Astrocyte (in vitro differentiated cells and primary cell): ENCODE data around the gene KCNE1. TPM values are rescaled to one million over a fixed set of nuclear protein-coding genes. Genes with fewer than 3 reads are reported as not detected.
"Not testable (repeated sequence)": the region's sequence is repeated elsewhere in the genome, so short reads cannot be mapped to it uniquely, and the experiment has no call there.

Source experiments
- DNase-seq: peaks from one replicate; pipeline ENCODE4 v3.0.0-alpha.2; 2010; ENCODE audit warnings: low read depth
- FAIRE-seq: peaks from 2 replicates; lab custom pipeline; 2011; peaks lifted over from hg19 to GRCh38; lab: Jason Lieb, UNC
- H2AFZ ChIP-seq: 2 replicates; pipeline ENCODE4 v1.6.0; 2012; ENCODE audit warnings: low read depth, low read length, inconsistent platforms
- H3K27ac ChIP-seq: 2 replicates; pipeline ENCODE4 v1.5.1; 2011; ENCODE audit warnings: low read depth, low read length, inconsistent platforms
- H3K27me3 ChIP-seq: 2 replicates; pipeline ENCODE4 v1.6.0; 2011; ENCODE audit warnings: low read length, inconsistent platforms; ENCODE audit not compliant: insufficient read depth
- H3K36me3 ChIP-seq: 2 replicates; pipeline ENCODE4 v1.5.1; 2011; ENCODE audit warnings: low read length, inconsistent platforms; ENCODE audit not compliant: insufficient read depth
- H3K4me1 ChIP-seq: 2 replicates; pipeline ENCODE4 v1.5.1; 2011; ENCODE audit warnings: low read length, inconsistent platforms; ENCODE audit not compliant: insufficient read depth
- H3K4me2 ChIP-seq: 2 replicates; pipeline ENCODE4 v1.6.0; 2012; ENCODE audit warnings: low read length, inconsistent platforms
- H3K4me3 ChIP-seq: 2 replicates; pipeline ENCODE4 v1.5.1; 2011; ENCODE audit warnings: low read depth, mild to moderate bottlenecking, low read length, inconsistent platforms; ENCODE audit not compliant: insufficient read depth
- H3K79me2 ChIP-seq: 2 replicates; pipeline ENCODE4 v1.6.0; 2012; ENCODE audit warnings: mild to moderate bottlenecking, low read length, inconsistent platforms; ENCODE audit not compliant: insufficient read depth
- H3K9ac ChIP-seq: 2 replicates; pipeline ENCODE4 v1.6.0; 2012; ENCODE audit warnings: mild to moderate bottlenecking, low read length, inconsistent platforms
- H3K9me3 ChIP-seq: 2 replicates; pipeline ENCODE4 v1.5.1; 2012; ENCODE audit warnings: low read depth, mild to moderate bottlenecking, low read length, inconsistent platforms; ENCODE audit not compliant: insufficient read depth
- H4K20me1 ChIP-seq: 2 replicates; pipeline ENCODE4 v1.6.0; 2012; ENCODE audit warnings: low read length, inconsistent platforms; ENCODE audit not compliant: insufficient read depth
- H3K27ac Mint-ChIP-seq: one replicate; pipeline ENCODE4 v1.8.0; 2021; ENCODE audit warnings: mild to moderate bottlenecking, mixed read lengths; ENCODE audit not compliant: unreplicated experiment
- H3K27me3 Mint-ChIP-seq: one replicate; pipeline ENCODE4 v1.8.0; 2021; ENCODE audit warnings: low read depth, mixed read lengths; ENCODE audit not compliant: unreplicated experiment
- H3K36me3 Mint-ChIP-seq: one replicate; pipeline ENCODE4 v1.8.0; 2021; ENCODE audit warnings: low read depth, mixed read lengths; ENCODE audit not compliant: unreplicated experiment
- H3K4me1 Mint-ChIP-seq: one replicate; pipeline ENCODE4 v1.8.0; 2021; ENCODE audit warnings: low read depth, mixed read lengths; ENCODE audit not compliant: unreplicated experiment
- H3K4me3 Mint-ChIP-seq: one replicate; pipeline ENCODE4 v1.8.0; 2021; ENCODE audit warnings: mild to moderate bottlenecking, moderate library complexity, mixed read lengths; ENCODE audit not compliant: unreplicated experiment
- H3K9me3 Mint-ChIP-seq: one replicate; pipeline ENCODE4 v1.8.0; 2021; ENCODE audit warnings: mild to moderate bottlenecking, mixed read lengths; ENCODE audit not compliant: unreplicated experiment
- total RNA-seq: library from RNA; stranded (reverse); gene quantifications from 2 replicates; pipeline ENCODE4 v1.2.1, GENCODE V29; 2021

The KCNE1 gene
- total RNA-seq, 1 donor from 2014 or later = 0.73 TPM

GRCh38 chr21:34447018-34447417 is 65.0 kb downstream of the KCNE1 start:
- not testable (repeated sequence) for H3K4me3 ChIP-seq, FAIRE-seq, H3K9me3 Mint-ChIP-seq, DNase-seq, H3K4me1 Mint-ChIP-seq, H3K4me1 ChIP-seq, H3K27ac ChIP-seq, H3K4me3 Mint-ChIP-seq, H3K27ac Mint-ChIP-seq, H3K36me3 Mint-ChIP-seq, H4K20me1 ChIP-seq, H3K27me3 Mint-ChIP-seq, H3K9ac ChIP-seq, H3K9me3 ChIP-seq, H2AFZ ChIP-seq, H3K4me2 ChIP-seq, H3K79me2 ChIP-seq, H3K27me3 ChIP-seq, H3K36me3 ChIP-seq

- not testable (repeated sequence) for DNase-seq, H3K9me3 Mint-ChIP-seq, H3K4me3 Mint-ChIP-seq, H3K4me1 ChIP-seq, H3K4me2 ChIP-seq, H3K27ac Mint-ChIP-seq, H3K79me2 ChIP-seq, H3K4me1 Mint-ChIP-seq, H3K36me3 ChIP-seq, H3K9me3 ChIP-seq, H3K4me3 ChIP-seq, H4K20me1 ChIP-seq, H3K36me3 Mint-ChIP-seq, H3K9ac ChIP-seq, H3K27ac ChIP-seq, FAIRE-seq, H3K27me3 Mint-ChIP-seq, H2AFZ ChIP-seq, H3K27me3 ChIP-seq
Observed at GRCh38 chr21:34443486-34443885, 68.5 kb downstream of the KCNE1 start.

GRCh38 chr21:34429710-34430109 is 82.3 kb downstream of the KCNE1 start:
- not testable (repeated sequence) for H3K9me3 Mint-ChIP-seq, H3K4me3 ChIP-seq, H3K36me3 Mint-ChIP-seq, H3K4me1 Mint-ChIP-seq, H3K4me2 ChIP-seq, H3K9ac ChIP-seq, H3K27me3 Mint-ChIP-seq, H3K9me3 ChIP-seq, DNase-seq, H2AFZ ChIP-seq, H3K27ac ChIP-seq, H3K79me2 ChIP-seq, H3K27ac Mint-ChIP-seq, H3K4me3 Mint-ChIP-seq, H3K27me3 ChIP-seq, H4K20me1 ChIP-seq, H3K36me3 ChIP-seq, FAIRE-seq, H3K4me1 ChIP-seq

GRCh38 chr21:34428441-34428840 is 83.6 kb downstream of the KCNE1 start:
- H3K27me3 ChIP-seq = not testable (repeated sequence)

GRCh38 chr21:34427339-34427738 is 84.7 kb downstream of the KCNE1 start:
- H3K4me1 Mint-ChIP-seq, H3K36me3 Mint-ChIP-seq: not testable (repeated sequence)

More at GRCh38 chr21:34428441-34428840, 83.6 kb downstream of the KCNE1 start:
- H3K4me3 Mint-ChIP-seq, H3K36me3 Mint-ChIP-seq, H3K36me3 ChIP-seq, H3K4me1 ChIP-seq, H3K9me3 ChIP-seq, H3K27ac ChIP-seq, H3K9ac ChIP-seq, H3K27ac Mint-ChIP-seq, H3K9me3 Mint-ChIP-seq, H4K20me1 ChIP-seq, H3K4me2 ChIP-seq, DNase-seq, H3K4me3 ChIP-seq, H3K79me2 ChIP-seq, H2AFZ ChIP-seq, H3K27me3 Mint-ChIP-seq, H3K4me1 Mint-ChIP-seq, FAIRE-seq: not testable (repeated sequence)

GRCh38 chr21:34423805-34424204 is 88.2 kb downstream of the KCNE1 start, which contains the start of gene SMIM34:
TSS of gene SMIM34 (minus strand) at chr21:34423951. CDS start at chr21:34423839, 112 bp downstream.
- not testable (repeated sequence) for FAIRE-seq, H3K9ac ChIP-seq, H3K27me3 Mint-ChIP-seq, H3K79me2 ChIP-seq, H4K20me1 ChIP-seq, H3K27ac Mint-ChIP-seq, H3K4me1 ChIP-seq, H3K9me3 Mint-ChIP-seq, H3K27ac ChIP-seq, H3K36me3 Mint-ChIP-seq, H3K27me3 ChIP-seq, H3K4me3 ChIP-seq, H3K4me2 ChIP-seq, DNase-seq, H3K4me3 Mint-ChIP-seq, H2AFZ ChIP-seq, H3K36me3 ChIP-seq, H3K4me1 Mint-ChIP-seq, H3K9me3 ChIP-seq

More at GRCh38 chr21:34427339-34427738, 84.7 kb downstream of the KCNE1 start:
- not testable (repeated sequence) for H3K4me3 Mint-ChIP-seq, H3K36me3 ChIP-seq, H3K9ac ChIP-seq, FAIRE-seq, H3K27ac ChIP-seq, DNase-seq, H3K27me3 Mint-ChIP-seq, H3K79me2 ChIP-seq, H3K4me3 ChIP-seq, H3K27ac Mint-ChIP-seq, H3K9me3 ChIP-seq, H3K4me1 ChIP-seq, H4K20me1 ChIP-seq, H3K27me3 ChIP-seq, H3K9me3 Mint-ChIP-seq, H2AFZ ChIP-seq, H3K4me2 ChIP-seq
